ENCODE results near the gene MSANTD2.

GRCh38 chr11:124841201-124841600 is 41.0 kb upstream of the MSANTD2 start:
- no peak for TF ChIP-seq CTCF (IDR thresholded peaks at IDR 0.05)
- no peak for TF ChIP-seq EP300 (IDR thresholded peaks at IDR 0.05)
- no peak for TF ChIP-seq POLR2A (IDR thresholded peaks at IDR 0.05)
